Neutrophil (primary cell): Measurements from ENCODE around the gene CCDC146.
A peak's percentile ranks its signal among the peaks of the same experiment; 100 is the strongest.

Source experiments
- H3K27ac ChIP-seq: fragments of 200-600 bp; sonication (generic); 2 replicates; pipeline ENCODE4 v1.5.1; 2016; ENCODE audit warnings: mild to moderate bottlenecking, moderate library complexity
- H3K27me3 ChIP-seq: fragments of 200-600 bp; sonication (generic); 2 replicates; pipeline ENCODE4 v1.6.0; 2016; ENCODE audit warnings: mild to moderate bottlenecking
- H3K36me3 ChIP-seq: fragments of 200-600 bp; sonication (generic); 2 replicates; pipeline ENCODE4 v1.5.1; 2017
- H3K4me1 ChIP-seq, 2 experiments: fragments of 200-600 bp in 1 of 2; sonication (generic) in 1 of 2; 1 replicate in 1 of 2; 2 replicates in 1 of 2; pipeline versions ENCODE4 v1.5.1 to v1.6.1; 2013 to 2016; ENCODE audit warnings: low read depth in 1 of 2, low read length in 1 of 2, mild to moderate bottlenecking in 1 of 2, moderate library complexity in 1 of 2; ENCODE audit not compliant: control insufficient read depth in 1 of 2, insufficient read depth in 1 of 2
- H3K4me3 ChIP-seq, 2 experiments: fragments of 200-600 bp in 1 of 2; sonication (generic) in 1 of 2; 1 replicate in 1 of 2; 2 replicates in 1 of 2; pipeline ENCODE4 v1.5.1; 2013 to 2016; ENCODE audit warnings: low read depth in 1 of 2, low read length in 1 of 2, mild to moderate bottlenecking in 1 of 2, moderate library complexity in 1 of 2
- H3K9me3 ChIP-seq: fragments of 200-600 bp; sonication (generic); 2 replicates; pipeline ENCODE4 v1.5.1; 2016
- CTCF ChIP-seq: fragments of 200-600 bp; sonication (generic); IDR thresholded peaks from 2 replicates; pipeline ENCODE4 v1.5.1; 2016; ENCODE audit warnings: antibody characterized with exemption

The CCDC146 gene

GRCh38 chr7:77313085-77313484 is 190.7 kb downstream of the CCDC146 start:
- Histone ChIP-seq H3K27ac (no peak overlapping the region), H3K9me3 (no peaks in the 10 kb centered on the region), H3K36me3 (peaks cover 54% of the 10 kb centered on the region)

GRCh38 chr7:77313876-77314480 is 191.6 kb downstream of the CCDC146 start:
- Histone ChIP-seq H3K9me3 (no peaks in the 10 kb centered on the region), H3K36me3 (peaks cover 49% of the 10 kb centered on the region), H3K4me1 (peaks cover 14 to 24% of the 10 kb centered on the region in 2 experiments), H3K4me3 (no peak overlapping the region), H3K27me3 (no peaks in the 10 kb centered on the region), H3K27ac (no peak overlapping the region)
- no peak for TF ChIP-seq CTCF

More at GRCh38 chr7:77313085-77313484, 190.7 kb downstream of the CCDC146 start:
- TF ChIP-seq CTCF: no peak
- peaks cover 14 to 24% of the 10 kb centered on the region in 2 experiments for H3K4me1 ChIP-seq
- H3K4me3 ChIP-seq: no peak overlapping the region
- no peaks in the 10 kb centered on the region for H3K27me3 ChIP-seq

GRCh38 chr7:77315182-77315591 is 192.8 kb downstream of the CCDC146 start:
- TF ChIP-seq CTCF: no peak
- Histone ChIP-seq H3K4me1 (peaks cover 6 to 12% of the 10 kb centered on the region in 2 experiments), H3K4me3 (no peak overlapping the region), H3K27me3 (no peaks in the 10 kb centered on the region), H3K27ac (no peak overlapping the region), H3K36me3 (peaks cover 55% of the 10 kb centered on the region), H3K9me3 (no peaks in the 10 kb centered on the region)

GRCh38 chr7:77316219-77316978 is 194.0 kb downstream of the CCDC146 start:
- Histone ChIP-seq H3K4me3 (no peak overlapping the region), H3K27me3 (no peaks in the 10 kb centered on the region), H3K9me3 (no peaks in the 10 kb centered on the region), H3K27ac (peak overlapping the region; percentile 32), H3K4me1 (peaks cover 6 to 12% of the 10 kb centered on the region in 2 experiments), H3K36me3 (peaks cover 60% of the 10 kb centered on the region)
- no peak for TF ChIP-seq CTCF

- H3K4me3 ChIP-seq: no peak overlapping the region
- no peak for TF ChIP-seq CTCF
- H3K27me3 ChIP-seq: no peaks in the 10 kb centered on the region
- no peak overlapping the region for H3K27ac ChIP-seq
- no peaks in the 10 kb centered on the region for H3K9me3 ChIP-seq
- H3K4me1 ChIP-seq: peaks cover 6 to 12% of the 10 kb centered on the region in 2 experiments
- H3K36me3 ChIP-seq: peaks cover 53% of the 10 kb centered on the region
Measured at GRCh38 chr7:77318019-77318418, 195.6 kb downstream of the CCDC146 start.
